Activated CD4-positive, alpha-beta memory T cell treated with anti-CD3 and anti-CD28 coated beads for 36 hours (primary cell): ENCODE results near the gene MTFR1L. TPM values are rescaled to one million over a fixed set of nuclear protein-coding genes. Genes with fewer than 3 reads are reported as not detected.

Experiments
- CTCF ChIA-PET: fragments of 350-600 bp; sonication (Branson Sonifier 250); formaldehyde crosslinking; loops from one replicate; lab custom pipeline; 2021; ENCODE audit warnings: antibody characterized with exemption, inconsistent platforms; lab: Charles Lee
- POLR2A ChIA-PET: fragments of 350-600 bp; sonication (Branson Sonifier 250); formaldehyde crosslinking; loops from one replicate; lab custom pipeline; 2021; ENCODE audit warnings: antibody characterized with exemption; lab: Charles Lee
- DNase-seq: peaks from one replicate; pipeline ENCODE4 v3.0.0-alpha.2; 2020
- H3K27ac Mint-ChIP-seq: one replicate; pipeline ENCODE4 v1.8.0; 2021; ENCODE audit warnings: mixed read lengths
- H3K27me3 Mint-ChIP-seq: one replicate; pipeline ENCODE4 v1.8.0; 2021; ENCODE audit warnings: mixed read lengths
- H3K36me3 Mint-ChIP-seq: one replicate; pipeline ENCODE4 v1.8.0; 2021; ENCODE audit warnings: mixed read lengths
- H3K4me1 Mint-ChIP-seq: one replicate; pipeline ENCODE4 v1.8.0; 2021; ENCODE audit warnings: low read depth, mixed read lengths
- H3K4me3 Mint-ChIP-seq: one replicate; pipeline ENCODE4 v1.8.0; 2021; ENCODE audit warnings: mild to moderate bottlenecking, mixed read lengths
- H3K9me3 Mint-ChIP-seq: one replicate; pipeline ENCODE4 v1.8.0; 2021; ENCODE audit warnings: mixed read lengths
- intact Hi-C: fragments of 100-400 bp; cut with micrococcal nuclease; formaldehyde crosslinking; loops from one replicate; pipeline ENCODE4 v1.15.1; 2023
- total RNA-seq, 2 experiments: library from RNA; stranded (reverse); gene quantifications; one replicate each; pipeline ENCODE4 v1.2.3, GENCODE V29; 2021

The MTFR1L gene
- total RNA-seq, 2 experiments from 2014 or later: 28.0 to 31.1 TPM

GRCh38 chr1:25820247-25821111 lies 725 bp downstream of the MTFR1L start:
- Mint-ChIP-seq H3K27me3 (no peaks in the 10 kb centered on the region), H3K9me3 (no peaks in the 10 kb centered on the region), H3K4me3 (peak overlapping the region; percentile 95), H3K4me1 (peaks cover 33% of the 10 kb centered on the region), H3K27ac (peak overlapping the region; percentile 89), H3K36me3 (no peaks in the 10 kb centered on the region)
- ChIA-PET CTCF (interaction anchor here (0.9 to 2.6 kb wide), 10 partner anchors 11 to 349 kb away, joined by 3 to 7 read pairs (median 4); partner anchors contain the start of genes PAFAH2 and ZNF593), POLR2A (interaction anchor here (0.9 to 2.2 kb wide), 9 partner anchors 13 to 390 kb away, joined by 3 to 8 read pairs (median 5); partner anchors contain the start of genes AUNIP, PAFAH2 and PAQR7)
- intact Hi-C loops: loop anchor here (1.0 to 5.0 kb wide), 4 partner anchors 38 to 178 kb away; partner anchors contain the start of genes AUNIP, PAFAH2 and STMN1
- peak; percentile 84 for DNase-seq

- intact Hi-C loops: loop anchor here (2.0 to 5.0 kb wide), 3 partner anchors 38 to 86 kb away; partner anchors contain the start of genes AUNIP and STMN1
- CTCF ChIA-PET: interaction anchor here (1.0 to 2.6 kb wide), 5 partner anchors 11 to 300 kb away, joined by 3 to 7 read pairs (median 4); partner anchors contain the start of gene PAFAH2
Observed at GRCh38 chr1:25821112-25821476, 1.3 kb downstream of the MTFR1L start.

GRCh38 chr1:25821630-25822091 lies 1.9 kb downstream of the MTFR1L start:
- ChIA-PET CTCF (interaction anchor here (1.3 to 2.6 kb wide), 4 partner anchors 10 to 213 kb away, joined by 3 to 7 read pairs (median 6); partner anchors contain the start of gene PAFAH2), POLR2A (interaction anchor here (1.1 to 2.2 kb wide), 3 partner anchors 8 to 176 kb away, joined by 3 to 5 read pairs (median 3); partner anchors contain the start of gene PAFAH2)
- no peaks in the 10 kb centered on the region for H3K9me3 Mint-ChIP-seq

More at GRCh38 chr1:25821112-25821476, 1.3 kb downstream of the MTFR1L start:
- no peak for DNase-seq
- peak overlapping the region; percentile 89 for H3K27ac Mint-ChIP-seq
- POLR2A ChIA-PET: interaction anchor here (1.3 to 2.2 kb wide), 2 partner anchors 13 to 177 kb away, joined by 3 to 5 read pairs; partner anchors contain the start of gene PAFAH2
- no peaks in the 10 kb centered on the region for H3K27me3 Mint-ChIP-seq
- H3K4me3 Mint-ChIP-seq: peak overlapping the region; percentile 86
- no peaks in the 10 kb centered on the region for H3K9me3 Mint-ChIP-seq
- H3K36me3 Mint-ChIP-seq: peaks cover 1% of the 10 kb centered on the region
- H3K4me1 Mint-ChIP-seq: peaks cover 33% of the 10 kb centered on the region

GRCh38 chr1:25825605-25826004 lies 5.9 kb downstream of the MTFR1L start:
- DNase-seq: no peak
- Mint-ChIP-seq H3K27ac (no peak overlapping the region), H3K4me3 (no peak overlapping the region), H3K27me3 (no peaks in the 10 kb centered on the region), H3K4me1 (peaks cover 17% of the 10 kb centered on the region), H3K36me3 (peaks cover 28% of the 10 kb centered on the region), H3K9me3 (no peaks in the 10 kb centered on the region)
- ChIA-PET CTCF (interaction anchor here (0.6 to 1.0 kb wide), 2 partner anchors 11 to 32 kb away, joined by 3 read pairs; no protein-coding TSS in a partner anchor), POLR2A (no interaction called here)
- intact Hi-C loops: no loop called here

More at GRCh38 chr1:25821630-25822091, 1.9 kb downstream of the MTFR1L start:
- Mint-ChIP-seq H3K27ac (peak overlapping the region; percentile 55), H3K4me3 (peak overlapping the region; percentile 86), H3K36me3 (peaks cover 4% of the 10 kb centered on the region), H3K27me3 (no peaks in the 10 kb centered on the region), H3K4me1 (peaks cover 33% of the 10 kb centered on the region)
- intact Hi-C loops: loop anchor here (2.0 to 5.0 kb wide), 3 partner anchors 37 to 86 kb away; partner anchors contain the start of genes AUNIP and STMN1
- no peak for DNase-seq

GRCh38 chr1:25826571-25826970 lies 6.8 kb downstream of the MTFR1L start:
- CTCF ChIA-PET: no interaction called here
- intact Hi-C loops: no loop called here
- H3K4me1 Mint-ChIP-seq: peaks cover 8% of the 10 kb centered on the region
- peaks cover 34% of the 10 kb centered on the region for H3K36me3 Mint-ChIP-seq
- no peaks in the 10 kb centered on the region for H3K27me3 Mint-ChIP-seq
- H3K9me3 Mint-ChIP-seq: no peaks in the 10 kb centered on the region
- H3K4me3 Mint-ChIP-seq: no peak overlapping the region
- no peak overlapping the region for H3K27ac Mint-ChIP-seq
- POLR2A ChIA-PET: no interaction called here
- DNase-seq: no peak

GRCh38 chr1:25828491-25828890 lies 8.7 kb downstream of the MTFR1L start:
- H3K9me3 Mint-ChIP-seq: no peaks in the 10 kb centered on the region
- ChIA-PET POLR2A (interaction anchor here (0.8 kb wide), 1 partner anchor 9 kb away, joined by 3 read pairs; the partner anchor contains the start of gene MTFR1L), CTCF (interaction anchor here (0.7 kb wide), 1 partner anchor 306 kb away, joined by 3 read pairs; no protein-coding TSS in a partner anchor)
- H3K36me3 Mint-ChIP-seq: peaks cover 38% of the 10 kb centered on the region
- intact Hi-C loops: no loop called here
- no peak overlapping the region for H3K27ac Mint-ChIP-seq
- DNase-seq: no peak
- no peak overlapping the region for H3K4me3 Mint-ChIP-seq
- no peaks in the 10 kb centered on the region for H3K27me3 Mint-ChIP-seq
- H3K4me1 Mint-ChIP-seq: peaks cover 2% of the 10 kb centered on the region

- H3K27me3 Mint-ChIP-seq: no peaks in the 10 kb centered on the region
- no peaks in the 10 kb centered on the region for H3K9me3 Mint-ChIP-seq
- peaks cover 2% of the 10 kb centered on the region for H3K4me1 Mint-ChIP-seq
- H3K4me3 Mint-ChIP-seq: no peak overlapping the region
- intact Hi-C loops: no loop called here
- H3K36me3 Mint-ChIP-seq: peaks cover 38% of the 10 kb centered on the region
- no peak overlapping the region for H3K27ac Mint-ChIP-seq
- ChIA-PET CTCF (no interaction called here), POLR2A (no interaction called here)
- DNase-seq: no peak
Observed at GRCh38 chr1:25829046-25829445, 9.3 kb downstream of the MTFR1L start.

- H3K4me1 Mint-ChIP-seq: peaks cover 2% of the 10 kb centered on the region
- intact Hi-C loops: no loop called here
- DNase-seq: no peak
- POLR2A ChIA-PET: no interaction called here
- peaks cover 40% of the 10 kb centered on the region for H3K36me3 Mint-ChIP-seq
- H3K27ac Mint-ChIP-seq: no peak overlapping the region
- no peaks in the 10 kb centered on the region for H3K9me3 Mint-ChIP-seq
- H3K4me3 Mint-ChIP-seq: no peak overlapping the region
- CTCF ChIA-PET: interaction anchor here (1.1 to 1.3 kb wide), 3 partner anchors 11 to 345 kb away, joined by 3 read pairs; partner anchors contain the start of gene PAFAH2
- no peaks in the 10 kb centered on the region for H3K27me3 Mint-ChIP-seq
Observed at GRCh38 chr1:25831569-25832196, 11.9 kb downstream of the MTFR1L start.

GRCh38 chr1:25832336-25833037 lies 12.7 kb downstream of the MTFR1L start:
- no peaks in the 10 kb centered on the region for H3K9me3 Mint-ChIP-seq

GRCh38 chr1:25833158-25833557 lies 13.4 kb downstream of the MTFR1L start:
- H3K36me3 Mint-ChIP-seq: peaks cover 36% of the 10 kb centered on the region
- no peaks in the 10 kb centered on the region for H3K9me3 Mint-ChIP-seq
- intact Hi-C loops: no loop called here
- ChIA-PET CTCF (no interaction called here), POLR2A (no interaction called here)
- peaks cover 2% of the 10 kb centered on the region for H3K4me1 Mint-ChIP-seq
- no peaks in the 10 kb centered on the region for H3K27me3 Mint-ChIP-seq
- no peak overlapping the region for H3K27ac Mint-ChIP-seq
- no peak overlapping the region for H3K4me3 Mint-ChIP-seq
- DNase-seq: no peak

More at GRCh38 chr1:25832336-25833037, 12.7 kb downstream of the MTFR1L start:
- no peak for DNase-seq
- peaks cover 39% of the 10 kb centered on the region for H3K36me3 Mint-ChIP-seq
- intact Hi-C loops: no loop called here
- no peaks in the 10 kb centered on the region for H3K27me3 Mint-ChIP-seq
- ChIA-PET POLR2A (no interaction called here), CTCF (interaction anchor here (1.1 kb wide), 2 partner anchors 12 to 345 kb away, joined by 3 read pairs; no protein-coding TSS in a partner anchor)
- H3K4me1 Mint-ChIP-seq: peaks cover 2% of the 10 kb centered on the region
- H3K4me3 Mint-ChIP-seq: no peak overlapping the region
- H3K27ac Mint-ChIP-seq: no peak overlapping the region

GRCh38 chr1:25834894-25835293 lies 15.1 kb downstream of the MTFR1L start:
- Mint-ChIP-seq H3K9me3 (peaks cover 3% of the 10 kb centered on the region), H3K27me3 (no peaks in the 10 kb centered on the region), H3K36me3 (peaks cover 27% of the 10 kb centered on the region), H3K4me1 (peaks cover 2% of the 10 kb centered on the region), H3K27ac (no peak overlapping the region), H3K4me3 (no peak overlapping the region)
- POLR2A ChIA-PET: no interaction called here
- CTCF ChIA-PET: interaction anchor here (0.9 kb wide), 1 partner anchor 61 kb away, joined by 3 read pairs; no protein-coding TSS in a partner anchor
- intact Hi-C loops: no loop called here
- DNase-seq: no peak
